Raji (cell line): Measurements from ENCODE around the gene FRAT2.
A peak's percentile ranks its signal among the peaks of the same experiment; 100 is the strongest.

Experiments
- POLR2A ChIP-seq: IDR thresholded peaks from 2 replicates; pipeline ENCODE4 v1.6.1; 2011; ENCODE audit warnings: low read depth, low read length, control low read depth; ENCODE audit not compliant: insufficient read depth

The FRAT2 gene

GRCh38 chr10:97320480-97321031, 14.0 kb downstream of the FRAT2 start:
- no peak for TF ChIP-seq POLR2A

GRCh38 chr10:97319671-97320479, 14.7 kb downstream of the FRAT2 start:
- no peak for TF ChIP-seq POLR2A

GRCh38 chr10:97318772-97319651, 15.5 kb downstream of the FRAT2 start, which contains the start of gene FRAT1:
FRAT1 (plus strand) TSS chr10:97319271; CDS start chr10:97319454, 183 bp downstream.
- peak; percentile 57 for TF ChIP-seq POLR2A

- no peak for TF ChIP-seq POLR2A
Measured at GRCh38 chr10:97314671-97315070, 19.9 kb downstream of the FRAT2 start.

- TF ChIP-seq POLR2A, result no peak
Measured at GRCh38 chr10:97312897-97313296, 21.6 kb downstream of the FRAT2 start.

- no peak for TF ChIP-seq POLR2A
Measured at GRCh38 chr10:97311111-97311626, 23.4 kb downstream of the FRAT2 start.

- TF ChIP-seq POLR2A, result no peak
Measured at GRCh38 chr10:97307866-97308780, 26.4 kb downstream of the FRAT2 start.

GRCh38 chr10:97307441-97307840, 27.1 kb downstream of the FRAT2 start:
- TF ChIP-seq POLR2A, result no peak

GRCh38 chr10:97302088-97302791, 32.3 kb downstream of the FRAT2 start:
- TF ChIP-seq POLR2A, result no peak

- TF ChIP-seq POLR2A, result no peak
Measured at GRCh38 chr10:97300980-97301379, 33.5 kb downstream of the FRAT2 start.

- no peak for TF ChIP-seq POLR2A
Measured at GRCh38 chr10:97298223-97298571, 36.3 kb downstream of the FRAT2 start.

GRCh38 chr10:97297556-97298222, 36.8 kb downstream of the FRAT2 start:
- no peak for TF ChIP-seq POLR2A

GRCh38 chr10:97292862-97293198, 41.7 kb downstream of the FRAT2 start:
- TF ChIP-seq POLR2A, result no peak
